MV-4-11 (cell line): ENCODE results near the gene ANKZF1.

Experiments
- DNase-seq: peaks from one replicate; lab custom pipeline; 2025; lab: John Stamatoyannopoulos, UW

The ANKZF1 gene

GRCh38 chr2:219207884-219208740 lies 21.5 kb upstream of the ANKZF1 start:
- no peak for DNase-seq

GRCh38 chr2:219209236-219210195 lies 20.1 kb upstream of the ANKZF1 start:
- DNase-seq: peak; percentile 73

- no peak for DNase-seq
Observed at GRCh38 chr2:219210196-219210885, 19.3 kb upstream of the ANKZF1 start.

- DNase-seq: no peak
Observed at GRCh38 chr2:219210886-219211362, 18.7 kb upstream of the ANKZF1 start.

GRCh38 chr2:219213026-219213415 lies 16.6 kb upstream of the ANKZF1 start:
- no peak for DNase-seq

- DNase-seq: no peak
Observed at GRCh38 chr2:219213486-219214071, 16.0 kb upstream of the ANKZF1 start.

GRCh38 chr2:219214141-219214540 lies 15.5 kb upstream of the ANKZF1 start:
- DNase-seq: no peak

GRCh38 chr2:219214786-219215185 lies 14.8 kb upstream of the ANKZF1 start:
- DNase-seq: no peak

GRCh38 chr2:219215871-219216534 lies 13.6 kb upstream of the ANKZF1 start:
- DNase-seq: no peak

GRCh38 chr2:219216535-219216915 lies 13.1 kb upstream of the ANKZF1 start:
- no peak for DNase-seq

GRCh38 chr2:219218217-219218731 lies 11.3 kb upstream of the ANKZF1 start:
- DNase-seq: no peak

GRCh38 chr2:219218732-219219701 lies 10.6 kb upstream of the ANKZF1 start, which contains the start of gene ABCB6:
Gene ABCB6, minus strand, starts transcription at chr2:219218958. Its CDS starts 285 bp downstream, at chr2:219218673.
- peak; percentile 39 for DNase-seq

GRCh38 chr2:219219784-219220532 lies 9.6 kb upstream of the ANKZF1 start:
- no peak for DNase-seq

- DNase-seq: no peak
Observed at GRCh38 chr2:219220652-219221402, 8.8 kb upstream of the ANKZF1 start.

- no peak for DNase-seq
Observed at GRCh38 chr2:219221957-219222518, 7.6 kb upstream of the ANKZF1 start.

GRCh38 chr2:219223831-219224610 lies 5.6 kb upstream of the ANKZF1 start:
- no peak for DNase-seq

- DNase-seq: peak; percentile 91
Observed at GRCh38 chr2:219225350-219225749, 4.3 kb upstream of the ANKZF1 start.
